Measurements from ENCODE around the gene MUC21. TPM values are rescaled to one million over a fixed set of nuclear protein-coding genes. Genes with fewer than 3 reads are reported as not detected.

MUC21 gene
- total and polyA plus RNA-seq, 9 of the 15 experiments (the other 6 are each of a cell fraction or from before 2014, with no cell fraction given) = not detected

- peak; percentile 77 for TF ChIP-seq HNRNPLL (IDR thresholded peaks at IDR 0.05; ENCODE audit: low read depth, low read length, poor library complexity, severe bottlenecking)
- peak; percentile 80; the same call in 1 of the 2 replicates for TF ChIP-seq XRCC5 (IDR thresholded peaks at IDR 0.05; ENCODE audit: low read depth, low read length)
- TF ChIP-seq MBD2 (IDR thresholded peaks at IDR 0.05; ENCODE audit: borderline replicate concordance, low read depth) = no peak
- TF ChIP-seq DIDO1 (tag; IDR thresholded peaks at IDR 0.05; ENCODE audit: low read depth) = peak; percentile 83; the same call in 1 of the 2 replicates
- TF ChIP-seq EP300 (IDR thresholded peaks at IDR 0.05; ENCODE audit: low read length) = peak; percentile 55; the same call in 1 of the 2 replicates
- TF ChIP-seq ARID2 (IDR thresholded peaks at IDR 0.05) = no peak
- no peak for TF ChIP-seq HDAC6 (IDR thresholded peaks at IDR 0.05; ENCODE audit: low read depth, low read length)
- no peak for TF ChIP-seq TCFL5 (CRISPR knock-in tag; conservative IDR thresholded peaks at IDR 0.05)
- TF ChIP-seq PRDM10 (IDR thresholded peaks at IDR 0.05; ENCODE audit: partially characterized antibody) = no peak
- no peak for TF ChIP-seq E2F3 (CRISPR knock-in tag; IDR thresholded peaks at IDR 0.05)
- peak; percentile 89 for TF ChIP-seq TCF7 (IDR thresholded peaks at IDR 0.05; ENCODE audit: borderline replicate concordance)
- no peak for TF ChIP-seq CREB3 (tag; conservative IDR thresholded peaks at IDR 0.05; ENCODE audit: low read depth)
Observed at GRCh38 chr6:30955367-30956042, 28.0 kb upstream of the MUC21 start (continued).
